KMS-11 (cell line): Measurements from ENCODE around the gene DUOXA1.

Source experiments
- H2AFZ ChIP-seq: fragments of 200-600 bp; sonication (generic); 2 replicates; pipeline ENCODE4 v1.6.1; 2016; ENCODE audit warnings: antibody characterized with exemption, mixed run types, low read depth
- H3K27ac ChIP-seq: fragments of 200-600 bp; sonication (generic); 2 replicates; pipeline ENCODE4 v1.6.1; 2016; ENCODE audit warnings: mild to moderate bottlenecking, mixed run types
- H3K27me3 ChIP-seq: fragments of 200-600 bp; sonication (generic); 2 replicates; pipeline ENCODE4 v1.6.1; 2017; ENCODE audit warnings: mild to moderate bottlenecking, low read depth, mixed run types, moderate library complexity; ENCODE audit not compliant: insufficient read depth
- H3K36me3 ChIP-seq: fragments of 200-600 bp; sonication (generic); 2 replicates; pipeline ENCODE4 v1.6.1; 2017; ENCODE audit warnings: mild to moderate bottlenecking, mixed run types; ENCODE audit not compliant: insufficient read depth
- H3K4me1 ChIP-seq: fragments of 200-600 bp; sonication (generic); 2 replicates; pipeline ENCODE4 v1.6.1; 2016; ENCODE audit warnings: mild to moderate bottlenecking, low read depth, mixed run types; ENCODE audit not compliant: poor library complexity, severe bottlenecking
- H3K4me2 ChIP-seq: fragments of 200-600 bp; sonication (generic); 2 replicates; pipeline ENCODE4 v1.7.0; 2016; ENCODE audit warnings: mild to moderate bottlenecking, mixed run types
- H3K4me3 ChIP-seq: fragments of 200-600 bp; sonication (generic); IDR thresholded peaks from 2 replicates; pipeline ENCODE4 v1.6.1; 2017; ENCODE audit warnings: low read depth, low read length, mixed read lengths; ENCODE audit not compliant: insufficient read depth
- H3K79me2 ChIP-seq: fragments of 200-600 bp; sonication (generic); 2 replicates; pipeline ENCODE4 v1.6.1; 2016; ENCODE audit warnings: low read depth, mixed run types; ENCODE audit not compliant: insufficient read depth
- H3K9ac ChIP-seq: fragments of 200-600 bp; sonication (generic); 2 replicates; pipeline ENCODE4 v1.6.1; 2016; ENCODE audit warnings: mild to moderate bottlenecking, mixed run types
- H4K20me1 ChIP-seq: fragments of 200-600 bp; sonication (generic); 2 replicates; pipeline ENCODE4 v1.6.1; 2016; ENCODE audit warnings: mild to moderate bottlenecking, mixed run types; ENCODE audit not compliant: insufficient read depth
- TF ChIP-seq, protein P1 (sequence below): fragments of 200-600 bp; sonication (generic); conservative IDR thresholded peaks from 2 replicates; pipeline ENCODE4 v1.6.1; 2017; ENCODE audit warnings: low read depth, mild to moderate bottlenecking, antibody characterized with exemption, low read length, moderate library complexity, mixed read lengths

The DUOXA1 gene

DNA sequence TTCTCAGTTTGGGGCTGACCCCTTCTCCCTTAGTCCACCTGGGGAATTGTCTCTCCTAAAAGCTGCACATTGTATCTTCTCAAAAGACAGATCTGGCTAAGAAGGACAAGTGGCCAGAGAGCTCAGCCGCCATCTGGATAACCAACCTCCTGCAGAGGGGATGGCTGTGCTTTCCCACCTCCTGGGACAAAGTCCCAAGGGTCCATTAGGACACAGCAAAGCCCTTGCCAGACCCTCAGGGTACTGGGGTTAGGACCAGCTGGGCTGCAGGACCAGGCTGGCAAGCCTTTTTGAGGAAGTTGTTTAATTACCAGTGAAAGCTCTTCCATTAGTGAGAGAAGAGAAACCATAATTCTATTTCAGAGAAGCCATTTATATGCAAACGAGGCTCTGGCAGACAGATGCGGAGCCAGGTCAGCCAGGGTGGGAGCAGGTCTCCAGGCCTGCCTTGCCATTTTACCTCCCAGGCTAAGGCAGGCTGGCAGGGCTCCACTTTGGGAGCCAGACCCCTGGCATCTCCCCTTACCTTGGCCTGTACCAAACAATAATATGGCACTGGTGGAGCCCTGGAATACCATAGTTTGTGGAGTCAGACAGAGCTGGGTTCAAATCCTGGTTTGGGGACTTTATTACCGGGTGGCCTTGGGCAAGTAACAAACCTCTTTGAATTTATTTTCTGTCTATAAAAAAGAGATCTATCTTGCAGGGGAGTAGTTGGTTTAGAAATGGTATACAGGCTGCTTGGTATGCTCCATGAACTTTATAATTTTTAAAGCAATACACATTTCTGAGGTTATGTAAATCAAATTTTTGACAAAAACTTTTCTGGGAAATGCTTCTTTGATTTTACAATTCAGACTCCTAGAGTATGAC lies 40.2 kb upstream of the DUOXA1 start:
- Histone ChIP-seq H3K27ac (no peak overlapping the region), H3K4me3 (no peak overlapping the region), H3K4me1 (peaks cover 5% of the 10 kb centered on the region), H3K79me2 (no peaks in the 10 kb centered on the region), H3K27me3 (no peaks in the 10 kb centered on the region), H2AFZ (no peak overlapping the region), H4K20me1 (no peaks in the 10 kb centered on the region), H3K9ac (no peak overlapping the region), H3K36me3 (no peaks in the 10 kb centered on the region), H3K4me2 (no peak overlapping the region)
- TF ChIP-seq, protein P1, sequence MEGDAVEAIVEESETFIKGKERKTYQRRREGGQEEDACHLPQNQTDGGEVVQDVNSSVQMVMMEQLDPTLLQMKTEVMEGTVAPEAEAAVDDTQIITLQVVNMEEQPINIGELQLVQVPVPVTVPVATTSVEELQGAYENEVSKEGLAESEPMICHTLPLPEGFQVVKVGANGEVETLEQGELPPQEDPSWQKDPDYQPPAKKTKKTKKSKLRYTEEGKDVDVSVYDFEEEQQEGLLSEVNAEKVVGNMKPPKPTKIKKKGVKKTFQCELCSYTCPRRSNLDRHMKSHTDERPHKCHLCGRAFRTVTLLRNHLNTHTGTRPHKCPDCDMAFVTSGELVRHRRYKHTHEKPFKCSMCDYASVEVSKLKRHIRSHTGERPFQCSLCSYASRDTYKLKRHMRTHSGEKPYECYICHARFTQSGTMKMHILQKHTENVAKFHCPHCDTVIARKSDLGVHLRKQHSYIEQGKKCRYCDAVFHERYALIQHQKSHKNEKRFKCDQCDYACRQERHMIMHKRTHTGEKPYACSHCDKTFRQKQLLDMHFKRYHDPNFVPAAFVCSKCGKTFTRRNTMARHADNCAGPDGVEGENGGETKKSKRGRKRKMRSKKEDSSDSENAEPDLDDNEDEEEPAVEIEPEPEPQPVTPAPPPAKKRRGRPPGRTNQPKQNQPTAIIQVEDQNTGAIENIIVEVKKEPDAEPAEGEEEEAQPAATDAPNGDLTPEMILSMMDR = no peak

DNA sequence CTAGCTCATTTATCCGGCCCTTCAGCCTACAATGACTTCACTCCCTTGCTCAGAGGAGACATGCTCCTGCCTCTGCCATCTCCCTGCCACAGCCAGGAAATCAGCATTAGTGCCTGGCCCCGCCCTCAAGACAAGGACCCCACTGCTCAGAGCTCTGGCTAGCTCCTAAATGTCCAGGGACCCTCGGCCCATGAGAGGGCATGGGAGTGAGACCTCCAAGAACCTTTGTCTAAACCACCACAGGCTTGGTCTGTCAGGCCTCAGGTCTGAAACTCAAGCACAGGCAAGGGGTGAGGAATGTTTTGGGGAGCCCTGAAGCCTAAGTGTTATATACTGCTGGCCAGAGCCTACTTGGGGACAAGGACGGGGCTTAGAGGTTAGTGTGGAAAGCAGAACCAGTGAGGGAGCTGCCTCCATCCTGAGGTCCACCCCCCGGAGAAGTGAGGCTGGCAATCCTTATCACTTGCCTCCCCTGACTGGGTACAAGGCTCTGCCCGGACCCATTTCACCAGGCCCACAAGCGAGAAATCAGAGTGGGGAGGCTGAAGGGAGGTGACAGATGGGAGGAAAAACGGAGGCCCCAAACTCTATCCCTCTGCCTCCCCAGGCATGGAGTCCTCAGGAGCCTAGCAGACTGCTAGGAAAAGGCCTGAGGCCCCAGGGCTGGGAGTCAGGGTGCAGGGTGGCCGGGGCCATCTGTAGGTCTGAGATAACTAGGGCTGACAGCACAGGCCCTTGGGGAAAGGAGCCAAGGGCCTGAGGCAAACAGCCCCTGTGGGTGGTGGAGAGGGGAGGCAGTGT lies 39.3 kb upstream of the DUOXA1 start:
- TF ChIP-seq, protein P1 = no peak
- Histone ChIP-seq H3K9ac (no peak overlapping the region), H3K27me3 (no peaks in the 10 kb centered on the region), H3K36me3 (no peaks in the 10 kb centered on the region), H3K79me2 (no peaks in the 10 kb centered on the region), H4K20me1 (no peaks in the 10 kb centered on the region), H2AFZ (no peak overlapping the region), H3K27ac (no peak overlapping the region), H3K4me3 (no peak overlapping the region), H3K4me1 (peaks cover 5% of the 10 kb centered on the region), H3K4me2 (no peak overlapping the region)

DNA sequence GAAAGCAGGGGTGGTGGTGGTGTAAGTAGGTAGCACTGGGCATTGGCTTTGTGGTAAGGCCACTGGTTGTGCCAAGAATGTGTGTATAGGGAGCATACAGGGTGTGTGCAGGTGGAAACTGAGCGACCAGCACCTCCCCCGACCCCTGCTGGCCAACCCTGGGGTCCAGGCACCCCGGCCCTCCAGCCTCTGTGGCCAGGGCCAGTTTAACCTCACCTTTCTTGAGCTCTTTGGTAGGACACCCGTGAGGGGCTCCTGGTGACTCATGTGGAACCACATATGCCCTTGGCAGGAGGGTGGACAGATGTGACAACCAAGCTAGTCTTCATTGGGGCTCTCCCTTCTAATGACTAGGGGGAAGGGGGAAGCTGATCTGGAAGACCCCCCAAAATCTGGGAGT lies 38.6 kb upstream of the DUOXA1 start:
- H3K79me2 ChIP-seq = no peaks in the 10 kb centered on the region
- H3K9ac ChIP-seq = no peak overlapping the region
- TF ChIP-seq, protein P1 = no peak
- no peak overlapping the region for H2AFZ ChIP-seq
- no peak overlapping the region for H3K27ac ChIP-seq
- no peaks in the 10 kb centered on the region for H3K36me3 ChIP-seq
- no peaks in the 10 kb centered on the region for H4K20me1 ChIP-seq
- H3K4me1 ChIP-seq = peaks cover 5% of the 10 kb centered on the region
- no peaks in the 10 kb centered on the region for H3K27me3 ChIP-seq
- no peak overlapping the region for H3K4me3 ChIP-seq
- H3K4me2 ChIP-seq = no peak overlapping the region

DNA sequence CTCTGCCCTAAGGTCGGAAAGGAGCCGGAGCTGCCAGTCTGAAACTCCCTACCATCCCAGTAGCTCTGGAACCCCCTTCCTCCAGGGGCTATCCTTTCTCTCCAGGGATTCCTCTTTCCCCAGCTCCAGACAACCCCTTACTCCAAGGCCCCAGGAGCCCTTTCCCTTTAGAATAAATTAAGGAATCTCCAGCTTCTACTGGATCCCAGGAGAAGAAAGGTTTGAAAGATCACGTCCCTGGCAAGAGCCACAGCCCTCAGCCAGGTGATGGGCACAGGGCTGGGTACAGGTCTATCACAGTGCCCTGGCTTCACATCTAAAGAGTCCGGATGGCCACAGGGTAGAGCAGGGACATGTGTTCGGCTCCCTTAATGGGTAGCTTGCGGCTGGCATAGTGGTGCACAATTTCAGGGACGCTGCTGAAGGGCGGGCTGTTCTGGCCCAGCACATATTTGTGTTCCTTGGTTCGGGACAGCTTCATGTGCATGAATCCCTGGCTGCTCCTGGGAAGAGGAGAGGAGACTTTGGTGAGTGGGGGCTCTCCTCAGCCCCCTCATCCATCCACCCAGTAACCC lies 38.0 kb upstream of the DUOXA1 start:
- Histone ChIP-seq H2AFZ (peak overlapping the region; percentile 96), H3K27ac (0 out of 2 replicates have a peak overlapping the region, but pooled peaks have one; percentile 94), H3K9ac (no peak overlapping the region), H3K79me2 (no peaks in the 10 kb centered on the region), H4K20me1 (no peaks in the 10 kb centered on the region), H3K27me3 (no peaks in the 10 kb centered on the region), H3K36me3 (no peaks in the 10 kb centered on the region), H3K4me2 (peak overlapping the region; percentile 95; the same call in 1 of the 2 replicates), H3K4me1 (peaks cover 10% of the 10 kb centered on the region), H3K4me3 (no peak overlapping the region)
- TF ChIP-seq, protein P1 = 0 out of 2 replicates have a peak, but pooled peaks have one; percentile 49
